H9 (cell line): ENCODE measurements around the gene SEPTIN5. TPM values are rescaled to one million over a fixed set of nuclear protein-coding genes. Genes with fewer than 3 reads are reported as not detected.

Source experiments
- DNase-seq: peaks from one replicate; pipeline ENCODE4 v3.0.0-alpha.2; 2017
- H2AFZ ChIP-seq: one replicate; pipeline ENCODE4 v1.6.1; 2013; ENCODE audit warnings: mild to moderate bottlenecking, low read length, control low read depth, moderate library complexity
- H2AK5ac ChIP-seq: 2 replicates; pipeline ENCODE4 v1.6.1; 2013; ENCODE audit warnings: low read length, control low read depth, mixed read lengths; ENCODE audit not compliant: insufficient read length
- H2BK120ac ChIP-seq: one replicate; pipeline ENCODE4 v1.6.1; 2013; ENCODE audit warnings: low read depth, mild to moderate bottlenecking, low read length, control low read depth, inconsistent platforms; ENCODE audit not compliant: poor library complexity, severe bottlenecking
- H2BK12ac ChIP-seq: 2 replicates; pipeline ENCODE4 v1.6.1; 2013; ENCODE audit warnings: low read length, control low read depth, mixed read lengths, low read depth; ENCODE audit not compliant: insufficient read length
- H2BK15ac ChIP-seq: 2 replicates; pipeline ENCODE4 v1.6.1; 2013; ENCODE audit warnings: low read depth, low read length, control low read depth
- H2BK20ac ChIP-seq: one replicate; pipeline ENCODE4 v1.6.1; 2013; ENCODE audit warnings: low read depth, mild to moderate bottlenecking, low read length, control low read depth, inconsistent platforms; ENCODE audit not compliant: poor library complexity, severe bottlenecking
- H2BK5ac ChIP-seq: 2 replicates; pipeline ENCODE4 v1.6.1; 2013; ENCODE audit warnings: low read length, control low read depth, mixed read lengths; ENCODE audit not compliant: insufficient read length
- H3K14ac ChIP-seq: 2 replicates; pipeline ENCODE4 v1.6.1; 2013; ENCODE audit warnings: low read length, control low read depth; ENCODE audit not compliant: insufficient read depth
- H3K18ac ChIP-seq: 2 replicates; pipeline ENCODE4 v1.6.1; 2013; ENCODE audit warnings: low read depth, mild to moderate bottlenecking, mixed read lengths, low read length, control low read depth; ENCODE audit not compliant: insufficient read length
- H3K23ac ChIP-seq: 2 replicates; pipeline ENCODE4 v1.6.1; 2013; ENCODE audit warnings: low read length, control low read depth, mixed read lengths, low read depth; ENCODE audit not compliant: insufficient read length
- H3K23me2 ChIP-seq: 2 replicates; pipeline ENCODE4 v1.6.1; 2013; ENCODE audit warnings: low read depth, mild to moderate bottlenecking, mixed read lengths, low read length, control low read depth; ENCODE audit not compliant: insufficient read length, poor library complexity, severe bottlenecking
- H3K27ac ChIP-seq: 2 replicates; pipeline ENCODE4 v1.5.1; 2013; ENCODE audit warnings: low read length, control low read depth, mixed read lengths, low read depth; ENCODE audit not compliant: insufficient read length
- H3K27me3 ChIP-seq: 2 replicates; pipeline ENCODE4 v1.6.1; 2013; ENCODE audit warnings: low read length, control low read depth, inconsistent platforms; ENCODE audit not compliant: insufficient read depth
- H3K4ac ChIP-seq: 2 replicates; pipeline ENCODE4 v1.6.1; 2013; ENCODE audit warnings: low read depth, mild to moderate bottlenecking, control low read depth, inconsistent platforms, low read length, moderate library complexity
- H3K4me1 ChIP-seq: 2 replicates; pipeline ENCODE4 v1.6.1; 2013; ENCODE audit warnings: low read length, control low read depth, inconsistent platforms; ENCODE audit not compliant: insufficient read depth
- H3K4me2 ChIP-seq: 2 replicates; pipeline ENCODE4 v1.6.1; 2013; ENCODE audit warnings: low read length, control low read depth, mixed read lengths; ENCODE audit not compliant: insufficient read length, insufficient read depth
- H3K56ac ChIP-seq: 2 replicates; pipeline ENCODE4 v1.6.1; 2013; ENCODE audit warnings: low read depth, mild to moderate bottlenecking, mixed read lengths, low read length, control low read depth; ENCODE audit not compliant: insufficient read length
- H3K79me1 ChIP-seq: 2 replicates; pipeline ENCODE4 v1.6.1; 2013; ENCODE audit warnings: low read depth, mild to moderate bottlenecking, moderate library complexity, low read length, control low read depth, inconsistent platforms; ENCODE audit not compliant: insufficient read depth, poor library complexity, severe bottlenecking
- H3K79me2 ChIP-seq: 2 replicates; pipeline ENCODE4 v1.6.1; 2013; ENCODE audit warnings: low read length, control low read depth, inconsistent platforms; ENCODE audit not compliant: insufficient read depth
- H3K9ac ChIP-seq: 2 replicates; pipeline ENCODE4 v1.6.1; 2013; ENCODE audit warnings: low read length, control low read depth, mixed read lengths; ENCODE audit not compliant: insufficient read length; ENCODE audit errors: extremely low read depth
- H3K9me3 ChIP-seq: one replicate; pipeline ENCODE4 v1.6.1; 2013; ENCODE audit warnings: low read depth, low read length, inconsistent platforms; ENCODE audit not compliant: control insufficient read depth
- H3T11ph ChIP-seq: one replicate; pipeline ENCODE4 v1.6.1; 2013; ENCODE audit warnings: mild to moderate bottlenecking, low read length, control low read depth, inconsistent platforms
- H4K20me1 ChIP-seq: one replicate; pipeline ENCODE4 v1.6.1; 2013; ENCODE audit not compliant: control insufficient read depth, insufficient read length, insufficient read depth
- H4K5ac ChIP-seq: 2 replicates; pipeline ENCODE4 v1.6.1; 2013; ENCODE audit warnings: low read depth, mild to moderate bottlenecking, mixed read lengths, low read length, control low read depth; ENCODE audit not compliant: insufficient read length
- H4K8ac ChIP-seq: replicated peaks from 2 replicates; pipeline ENCODE4 v1.6.1; 2013; ENCODE audit warnings: low read length, control low read depth, mixed read lengths, low read depth; ENCODE audit not compliant: insufficient read length
- H4K91ac ChIP-seq: 2 replicates; pipeline ENCODE4 v1.6.1; 2013; ENCODE audit warnings: low read depth, mild to moderate bottlenecking, moderate library complexity, mixed read lengths, low read length, control low read depth; ENCODE audit not compliant: insufficient read length
- H3K27ac Mint-ChIP-seq, 3 experiments: 2 replicates in 2 of 3; 3 replicates in 1 of 3; pipeline ENCODE4 v1.8.0; 2020 to 2021; ENCODE audit warnings: mixed read lengths in 3 of 3, mild to moderate bottlenecking in 1 of 3, moderate library complexity in 1 of 3
- H3K27me3 Mint-ChIP-seq: 2 replicates; pipeline ENCODE4 v1.8.0; 2021; ENCODE audit warnings: low read depth, mild to moderate bottlenecking, moderate library complexity, mixed read lengths
- H3K36me3 Mint-ChIP-seq, 3 experiments: 2 replicates in 2 of 3; 3 replicates in 1 of 3; pipeline ENCODE4 v1.8.0; 2020 to 2021; ENCODE audit warnings: low read depth in 3 of 3, mixed read lengths in 3 of 3; ENCODE audit not compliant: insufficient read depth in 1 of 3
- H3K4me1 Mint-ChIP-seq, 2 experiments: 2 replicates each; pipeline ENCODE4 v1.8.0; 2020; ENCODE audit warnings: mixed read lengths in 2 of 2
- H3K4me3 Mint-ChIP-seq, 2 experiments: 2 replicates in 1 of 2; 3 replicates in 1 of 2; pipeline ENCODE4 v1.8.0; 2020 to 2021; ENCODE audit warnings: mild to moderate bottlenecking in 2 of 2, mixed read lengths in 2 of 2, moderate library complexity in 1 of 2
- H3K9me3 Mint-ChIP-seq, 2 experiments: 2 replicates in 1 of 2; 3 replicates in 1 of 2; pipeline ENCODE4 v1.8.0; 2020; ENCODE audit warnings: mild to moderate bottlenecking in 2 of 2, mixed read lengths in 2 of 2, moderate library complexity in 1 of 2
- WGBS: extraction: QIAGEN DNeasy Blood & Tissue Kit; methylation state at CpG from one replicate; pipeline ENCODE4 v1.1.7; 2013; ENCODE audit warnings: missing lambda C conversion rate, low lambda C conversion rate, mixed read lengths; ENCODE audit not compliant: insufficient read length; ENCODE audit errors: extremely low coverage; 5-methylcytosine and 5-hydroxymethylcytosine counted together
- total RNA-seq: library from RNA; stranded (reverse); gene quantifications from 2 replicates; pipeline ENCODE4 v1.2.1, GENCODE V29; 2021
- TF ChIP-seq, protein P1 (sequence below): fragments of 200-600 bp; sonication (generic); conservative IDR thresholded peaks from 3 replicates; pipeline ENCODE4 v1.8.0; 2021; ENCODE audit warnings: antibody characterized with exemption, mild to moderate bottlenecking

SEPTIN5 gene
- total RNA-seq, 1 experiment from 2014 or later, result 17.8 TPM

- no peak overlapping the region for H2BK12ac ChIP-seq
- H3K23me2 ChIP-seq, result no peaks in the 10 kb centered on the region
- TF ChIP-seq, protein P1, sequence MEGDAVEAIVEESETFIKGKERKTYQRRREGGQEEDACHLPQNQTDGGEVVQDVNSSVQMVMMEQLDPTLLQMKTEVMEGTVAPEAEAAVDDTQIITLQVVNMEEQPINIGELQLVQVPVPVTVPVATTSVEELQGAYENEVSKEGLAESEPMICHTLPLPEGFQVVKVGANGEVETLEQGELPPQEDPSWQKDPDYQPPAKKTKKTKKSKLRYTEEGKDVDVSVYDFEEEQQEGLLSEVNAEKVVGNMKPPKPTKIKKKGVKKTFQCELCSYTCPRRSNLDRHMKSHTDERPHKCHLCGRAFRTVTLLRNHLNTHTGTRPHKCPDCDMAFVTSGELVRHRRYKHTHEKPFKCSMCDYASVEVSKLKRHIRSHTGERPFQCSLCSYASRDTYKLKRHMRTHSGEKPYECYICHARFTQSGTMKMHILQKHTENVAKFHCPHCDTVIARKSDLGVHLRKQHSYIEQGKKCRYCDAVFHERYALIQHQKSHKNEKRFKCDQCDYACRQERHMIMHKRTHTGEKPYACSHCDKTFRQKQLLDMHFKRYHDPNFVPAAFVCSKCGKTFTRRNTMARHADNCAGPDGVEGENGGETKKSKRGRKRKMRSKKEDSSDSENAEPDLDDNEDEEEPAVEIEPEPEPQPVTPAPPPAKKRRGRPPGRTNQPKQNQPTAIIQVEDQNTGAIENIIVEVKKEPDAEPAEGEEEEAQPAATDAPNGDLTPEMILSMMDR, result no peak
- peaks cover 0 to 3% (median 0%) of the 10 kb centered on the region in 3 experiments; a peak in 2 of 7 replicates for H3K36me3 Mint-ChIP-seq
- H2BK120ac ChIP-seq, result no peak overlapping the region
- H2BK15ac ChIP-seq, result no peak overlapping the region
- no peak overlapping the region for H2AK5ac ChIP-seq
- no peak overlapping the region for H2AFZ ChIP-seq
- no peak overlapping the region for H2BK5ac ChIP-seq
- peak overlapping the region; percentile 35 to 71 for H3K4me3 Mint-ChIP-seq
- H3K56ac ChIP-seq, result no peak overlapping the region
- no peak overlapping the region for H3K14ac ChIP-seq
- H3K27me3 ChIP-seq, result peaks cover 82% of the 10 kb centered on the region
- no peak overlapping the region for H3K23ac ChIP-seq
- H4K91ac ChIP-seq, result no peak overlapping the region
- no peak overlapping the region for H2BK20ac ChIP-seq
- no peak overlapping the region for H3K27ac ChIP-seq
- H3K18ac ChIP-seq, result no peak overlapping the region
- H3K79me1 ChIP-seq, result no peaks in the 10 kb centered on the region
- H3K4me1 Mint-ChIP-seq, result peaks cover 22 to 50% of the 10 kb centered on the region in 2 experiments
- no peaks in the 10 kb centered on the region for H3K79me2 ChIP-seq
- peak; percentile 32 for DNase-seq
- peak overlapping the region; percentile 7 for H3K4me2 ChIP-seq
- H3K9me3 Mint-ChIP-seq, result peaks cover 8 to 13% of the 10 kb centered on the region in 2 experiments; a peak in 4 of 5 replicates
- no peaks in the 10 kb centered on the region for H3K9me3 ChIP-seq
- no peaks in the 10 kb centered on the region; the same call in 1 of the 2 replicates for H3K4me1 ChIP-seq
- no peak overlapping the region for H3K4ac ChIP-seq
- H4K20me1 ChIP-seq, result peaks cover 3% of the 10 kb centered on the region
- H3K27me3 Mint-ChIP-seq, result peaks cover 87% of the 10 kb centered on the region
- no peak overlapping the region for H3K9ac ChIP-seq
- H3T11ph ChIP-seq, result no peak overlapping the region
- no peak overlapping the region for H4K5ac ChIP-seq
- H4K8ac ChIP-seq, result no peak overlapping the region
- WGBS, result no CpG with 5 or more reads among the region's 117 CpGs
- no peak overlapping the region for H3K27ac Mint-ChIP-seq
Observed at GRCh38 chr22:19760951-19761724, 46.8 kb downstream of the SEPTIN5 start.
